Aorta (tissue), 5 donors: ENCODE results near the gene FAM241A. TPM values are rescaled to one million over a fixed set of nuclear protein-coding genes. Genes with fewer than 3 reads are reported as not detected.
"Not testable (repeated sequence)": the region's sequence is repeated elsewhere in the genome, so short reads cannot be mapped to it uniquely, and the experiment has no call there.

Source experiments
- ATAC-seq: fragments of 200-7000 bp; cut with Tn5 transposase; one replicate; pipeline ENCODE4 v1.9.1; 2022; ENCODE audit warnings: moderate library complexity; ENCODE audit not compliant: low FRiP score
- DNase-seq, 2 donors: peaks; one replicate each; pipeline ENCODE4 v3.0.0-alpha.2; 2020
- H3K27ac ChIP-seq, 2 donors: one replicate each; pipeline ENCODE4 v1.5.1; 2013; ENCODE audit warnings: low read length in 2 of 2, mild to moderate bottlenecking in 2 of 2, moderate library complexity in 2 of 2, control low read depth in 1 of 2, inconsistent platforms in 1 of 2, low read depth in 1 of 2
- H3K27me3 ChIP-seq, 2 donors: one replicate each; pipeline ENCODE4 v1.6.1; 2013; ENCODE audit warnings: control low read depth in 1 of 2, low read length in 1 of 2, mild to moderate bottlenecking in 1 of 2, moderate library complexity in 1 of 2; ENCODE audit not compliant: insufficient read depth in 2 of 2, control insufficient read depth in 1 of 2
- H3K36me3 ChIP-seq, 2 donors: one replicate each; pipeline ENCODE4 v1.6.1; 2013; ENCODE audit warnings: control low read depth in 1 of 2, low read length in 1 of 2, mild to moderate bottlenecking in 1 of 2; ENCODE audit not compliant: insufficient read depth in 2 of 2, control insufficient read depth in 1 of 2
- H3K4me1 ChIP-seq, 2 donors: one replicate each; pipeline ENCODE4 v1.6.1; 2013; ENCODE audit warnings: low read length in 2 of 2, control low read depth in 1 of 2, mild to moderate bottlenecking in 1 of 2, moderate library complexity in 1 of 2; ENCODE audit not compliant: insufficient read depth in 2 of 2, control insufficient read depth in 1 of 2
- H3K4me3 ChIP-seq, 2 donors: one replicate each; pipeline ENCODE4 v1.5.1; 2013; ENCODE audit warnings: low read length in 2 of 2, control low read depth in 1 of 2, mild to moderate bottlenecking in 1 of 2
- H3K9me3 ChIP-seq: one replicate; pipeline ENCODE4 v1.6.1; 2013; ENCODE audit warnings: mild to moderate bottlenecking, low read length; ENCODE audit not compliant: control insufficient read depth
- WGBS, 2 donors: extraction: QIAGEN DNeasy Blood & Tissue Kit; methylation state at CpG; one replicate each; pipeline ENCODE4 v1.1.7; 2013; 5-methylcytosine and 5-hydroxymethylcytosine counted together
- intact Hi-C, 2 donors: fragments of 100-400 bp; cut with DNase I; formaldehyde crosslinking; loops; one replicate each; pipeline versions ENCODE4 v1.14.2 to v1.15.0; 2022
- polyA plus RNA-seq, 2 donors: library from polyadenylated mRNA; stranded (reverse); fragments of 200-250 nt; gene quantifications; one replicate each; pipeline ENCODE4 v1.2.3, GENCODE V29; 2013
- total RNA-seq, 2 donors: library from RNA; stranded (reverse); fragmentation: NEBNext Ultra II Directional; extraction: Animal tissue kit (Norgen Biotek cat#: 25700); gene quantifications; one replicate each; pipeline ENCODE4 v1.2.1, GENCODE V29; 2021
- donor health status: healthy with polysubstance abuse.
- donor health status: Bipolar disorder and iron deficiency.
- donor health status: DM: no; HTN: no; CAD: no.
- donor health status: DM: no; HTN: no; CAD: no.
- donor health status: DM: yes; HTN: yes; CAD: no.

FAM241A gene
- total and polyA plus RNA-seq, 4 donors: 2.2 to 8.9 (median 4.9) TPM

DNA sequence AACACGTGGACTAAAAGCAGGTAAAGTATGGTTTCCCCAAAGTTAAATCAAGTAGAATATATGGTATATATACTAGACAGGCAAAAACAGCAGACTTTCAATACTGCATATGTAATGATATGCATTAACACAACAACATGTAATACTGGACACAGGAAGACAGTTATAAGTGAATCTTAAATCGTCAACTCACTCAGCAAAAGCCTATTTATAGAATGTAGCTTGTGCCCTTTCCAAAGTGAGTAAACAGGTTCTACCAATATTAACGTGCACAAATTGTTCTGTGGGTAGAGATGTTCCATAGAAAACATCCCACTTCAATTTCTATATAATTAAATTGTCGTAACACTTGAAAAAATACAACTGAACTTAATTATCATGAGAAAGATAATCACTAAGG, 30.6 kb downstream of the FAM241A start:
- DNase-seq (no peak), ATAC-seq (no peak)
- Histone ChIP-seq H3K27me3 (no peaks in the 10 kb centered on the region), H3K36me3 (peaks cover 0 to 2% of the 10 kb centered on the region in 2 donors), H3K27ac (no peak overlapping the region), H3K4me3 (no peak overlapping the region), H3K4me1 (no peaks in the 10 kb centered on the region), H3K9me3 (no peaks in the 10 kb centered on the region)
- intact Hi-C loops: no loop called here
- 89 to 90% methylated on average over 4 of the region's 4 CpGs for WGBS, 2 donors

DNA sequence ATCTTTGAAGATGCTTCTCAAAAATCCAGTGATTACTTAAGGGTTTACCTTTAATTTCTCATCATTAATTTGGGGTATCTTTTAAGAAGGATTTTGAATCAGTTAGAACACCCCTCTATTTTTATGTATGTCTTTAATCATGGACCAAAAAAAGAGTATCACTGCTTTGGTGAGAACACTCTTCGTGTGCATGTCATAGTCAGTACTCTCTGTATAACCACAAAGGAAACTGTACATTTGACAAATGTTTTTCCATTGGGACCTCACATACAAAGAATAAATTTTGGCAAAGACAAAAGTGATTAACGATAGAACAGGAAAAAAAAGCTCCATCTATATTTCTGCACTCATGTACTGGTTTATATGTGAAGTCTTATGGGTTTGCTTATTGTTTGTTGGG, 31.3 kb downstream of the FAM241A start:
- Histone ChIP-seq H3K9me3 (no peaks in the 10 kb centered on the region), H3K36me3 (peaks cover 0 to 2% of the 10 kb centered on the region in 2 donors), H3K27ac (no peak overlapping the region), H3K4me3 (no peak overlapping the region), H3K4me1 (no peaks in the 10 kb centered on the region), H3K27me3 (no peaks in the 10 kb centered on the region)
- ATAC-seq (no peak), DNase-seq (no peak)
- WGBS, 2 donors: 49 to 66% methylated on average over 2 of the region's 2 CpGs
- intact Hi-C loops: no loop called here

GRCh38 chr4:112178741-112179140, 33.5 kb downstream of the FAM241A start:
- ATAC-seq, intact Hi-C loops, H3K9me3 ChIP-seq, H3K4me1 ChIP-seq, H3K36me3 ChIP-seq, DNase-seq, H3K27ac ChIP-seq, H3K27me3 ChIP-seq, H3K4me3 ChIP-seq: not testable (repeated sequence)
- WGBS, 2 donors: 91 to 95% methylated on average over 3 of the region's 3 CpGs

GRCh38 chr4:112181358-112182000, 36.2 kb downstream of the FAM241A start:
- H3K9me3 ChIP-seq: no peaks in the 10 kb centered on the region
- ATAC-seq (no peak), DNase-seq (no peak)
- intact Hi-C loops: no loop called here
- H3K36me3 ChIP-seq: no peaks in the 10 kb centered on the region
- 68 to 71% methylated on average over 3 of the region's 3 CpGs for WGBS, 2 donors
- no peak overlapping the region for H3K4me3 ChIP-seq
- H3K4me1 ChIP-seq: no peaks in the 10 kb centered on the region
- H3K27ac ChIP-seq: no peak overlapping the region
- no peaks in the 10 kb centered on the region for H3K27me3 ChIP-seq

DNA sequence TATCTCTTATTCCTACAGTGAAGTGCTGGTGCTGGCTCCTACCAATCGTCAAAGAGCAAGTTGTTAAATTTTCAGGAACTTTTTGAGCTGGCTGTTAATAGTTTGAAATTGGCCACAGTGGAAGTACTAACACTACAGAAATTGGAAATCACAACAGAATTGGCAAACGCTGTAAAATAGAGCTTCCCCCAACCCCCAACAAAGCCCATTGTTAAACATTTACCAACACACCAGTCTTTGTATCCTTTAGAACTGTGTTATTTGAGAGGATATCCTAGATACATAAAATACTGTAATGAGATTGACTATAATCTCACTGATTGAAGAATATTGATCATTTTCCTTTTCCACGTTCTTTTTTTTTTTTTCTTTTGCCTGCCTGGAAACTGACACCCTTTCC, 37.4 kb downstream of the FAM241A start:
- intact Hi-C loops: no loop called here
- no peak overlapping the region for H3K4me3 ChIP-seq
- H3K4me1 ChIP-seq: no peaks in the 10 kb centered on the region
- H3K27ac ChIP-seq: no peak overlapping the region
- H3K9me3 ChIP-seq: no peaks in the 10 kb centered on the region
- 78 to 80% methylated on average over 3 of the region's 3 CpGs for WGBS, 2 donors
- ATAC-seq (no peak), DNase-seq (no peak)
- H3K27me3 ChIP-seq: no peaks in the 10 kb centered on the region
- no peaks in the 10 kb centered on the region for H3K36me3 ChIP-seq

DNA sequence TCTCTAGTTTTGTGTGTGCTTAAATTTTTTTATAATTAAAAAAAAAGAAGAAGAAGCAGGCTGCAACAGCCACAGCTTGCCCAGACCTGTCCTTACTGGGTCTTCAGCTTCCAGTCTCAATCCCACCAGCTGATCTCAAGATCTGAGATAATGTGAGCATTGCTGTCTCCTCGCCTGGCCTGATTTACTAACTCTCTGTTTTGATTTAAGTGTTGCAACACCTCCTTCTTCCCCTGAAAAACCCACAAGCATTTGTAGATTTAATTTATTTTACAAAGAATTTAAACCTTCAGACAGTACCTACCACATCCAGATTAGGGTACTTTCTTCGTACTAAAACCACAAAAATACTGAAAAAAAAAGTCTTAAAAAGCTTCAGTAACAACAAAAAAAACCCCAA, 38.0 kb downstream of the FAM241A start:
- H3K9me3 ChIP-seq: no peaks in the 10 kb centered on the region
- no peaks in the 10 kb centered on the region for H3K27me3 ChIP-seq
- 93 to 94% methylated on average over 2 of the region's 2 CpGs for WGBS, 2 donors
- H3K36me3 ChIP-seq: no peaks in the 10 kb centered on the region
- ATAC-seq: no peak
- no peaks in the 10 kb centered on the region for H3K4me1 ChIP-seq
- H3K4me3 ChIP-seq: no peak overlapping the region
- no peak for DNase-seq
- no peak overlapping the region for H3K27ac ChIP-seq
- intact Hi-C loops: no loop called here

- no peak for ATAC-seq
Measured at GRCh38 chr4:112184438-112184837, 39.2 kb downstream of the FAM241A start.

DNA sequence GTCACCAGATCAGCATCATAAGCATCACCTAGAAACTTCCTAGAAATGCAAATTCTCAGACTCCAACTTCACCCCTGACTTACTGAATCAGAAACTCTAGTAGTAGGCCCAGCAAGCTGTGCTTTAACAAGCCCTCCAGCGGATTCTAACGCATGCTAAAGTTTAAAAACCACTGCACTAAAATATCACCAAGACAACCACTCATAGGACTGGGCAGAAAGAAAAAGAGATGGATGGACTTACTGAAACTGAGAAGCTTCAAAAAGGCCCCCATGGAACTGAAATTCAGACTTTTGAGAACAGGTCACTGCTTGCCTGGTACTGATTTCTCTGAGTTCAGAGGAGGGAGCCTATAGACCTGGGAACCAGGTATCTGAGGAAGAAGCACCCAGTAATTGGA, 40.1 kb downstream of the FAM241A start:
- H3K4me1 ChIP-seq: no peaks in the 10 kb centered on the region
- WGBS, 2 donors: 91 to 98% methylated on average over 2 of the region's 2 CpGs
- H3K36me3 ChIP-seq: no peaks in the 10 kb centered on the region
- intact Hi-C loops: no loop called here
- H3K9me3 ChIP-seq: no peaks in the 10 kb centered on the region
- no peak overlapping the region for H3K27ac ChIP-seq
- DNase-seq: no peak
- H3K27me3 ChIP-seq: no peaks in the 10 kb centered on the region
- no peak for ATAC-seq
- no peak overlapping the region for H3K4me3 ChIP-seq

More at GRCh38 chr4:112184438-112184837, 39.2 kb downstream of the FAM241A start:
- H3K36me3 ChIP-seq: no peaks in the 10 kb centered on the region
- 94 to 96% methylated on average over 1 of the region's 1 CpG for WGBS, 2 donors
- H3K9me3 ChIP-seq: no peaks in the 10 kb centered on the region
- no peaks in the 10 kb centered on the region for H3K4me1 ChIP-seq
- no peaks in the 10 kb centered on the region for H3K27me3 ChIP-seq
- H3K27ac ChIP-seq: no peak overlapping the region
- no peak overlapping the region for H3K4me3 ChIP-seq
- intact Hi-C loops: no loop called here
- no peak for DNase-seq

DNA sequence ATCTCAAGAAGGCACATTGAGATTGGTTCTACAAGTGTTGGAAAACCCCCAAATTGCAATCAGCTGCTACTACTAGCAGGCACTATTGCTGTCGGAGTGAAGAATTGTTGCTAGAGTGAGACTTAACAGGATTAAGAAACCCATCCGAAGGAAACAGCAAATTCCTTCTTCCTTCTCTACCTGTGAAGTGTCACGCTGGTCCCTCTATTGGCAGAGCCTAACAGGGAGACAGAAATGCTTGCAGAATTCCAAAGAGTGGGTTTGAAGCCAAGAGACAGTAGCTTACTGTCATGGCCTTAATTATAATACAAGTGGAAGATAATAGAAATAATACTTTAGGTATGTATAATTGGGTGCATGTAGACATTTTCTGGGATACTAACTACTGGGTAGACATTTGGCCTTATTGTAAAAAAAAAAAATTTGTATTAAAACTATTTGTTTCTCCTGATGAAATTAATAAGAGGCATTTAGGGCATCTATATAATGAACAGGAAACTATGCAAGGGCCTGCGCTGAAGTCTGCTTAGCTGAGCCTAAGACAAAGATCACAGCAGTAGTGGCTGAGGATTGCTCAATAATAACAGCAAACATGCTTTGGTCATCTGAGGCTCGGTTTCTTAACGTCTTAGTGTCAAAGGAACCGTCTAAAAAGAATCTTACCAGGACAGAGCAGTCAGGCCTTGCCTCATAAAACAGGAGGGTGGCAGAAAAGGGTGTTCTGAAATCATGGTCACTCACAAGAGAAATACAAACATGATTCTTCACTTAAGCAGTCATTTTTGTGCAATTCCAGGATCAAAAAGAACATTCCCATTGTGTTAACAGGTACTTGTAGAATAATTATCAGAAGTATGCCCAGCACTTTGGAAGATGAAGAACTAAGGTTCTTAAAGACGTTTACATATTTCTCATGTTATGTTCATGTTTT, 40.8 kb downstream of the FAM241A start:
- Histone ChIP-seq H3K4me3 (no peak overlapping the region), H3K27ac (no peak overlapping the region), H3K9me3 (no peaks in the 10 kb centered on the region), H3K4me1 (no peaks in the 10 kb centered on the region), H3K36me3 (no peaks in the 10 kb centered on the region), H3K27me3 (no peaks in the 10 kb centered on the region)
- no peak for DNase-seq
- WGBS, 2 donors: 80 to 81% methylated on average over 8 of the region's 8 CpGs
- ATAC-seq: no peak
- intact Hi-C loops: no loop called here
